Measurements from ENCODE around the gene HECTD4.

GRCh38 chr12:112230136-112230535 is 152.1 kb downstream of the HECTD4 start:
- no peak for TF ChIP-seq CTCF (conservative IDR thresholded peaks at IDR 0.05)
- no peak for TF ChIP-seq EZH2 (IDR thresholded peaks at IDR 0.05; ENCODE audit: low read depth)

Data from PC-9 (cell line).